Stimulated activated CD4-positive, alpha-beta T cell treated with anti-CD3 and anti-CD28 coated beads, Interleukin-15, amount 100 ng/mL, for 48 hours (primary cell): ENCODE measurements around the gene PKNOX2.

Experiments
- DNase-seq, 2 donors: peaks; one replicate each; pipeline ENCODE4 v3.0.0-alpha.2; 2020; ENCODE audit warnings: low read depth in 2 of 2

The PKNOX2 gene

GRCh38 chr11:125262194-125262829 is 97.8 kb downstream of the PKNOX2 start:
- no peak for DNase-seq

DNA sequence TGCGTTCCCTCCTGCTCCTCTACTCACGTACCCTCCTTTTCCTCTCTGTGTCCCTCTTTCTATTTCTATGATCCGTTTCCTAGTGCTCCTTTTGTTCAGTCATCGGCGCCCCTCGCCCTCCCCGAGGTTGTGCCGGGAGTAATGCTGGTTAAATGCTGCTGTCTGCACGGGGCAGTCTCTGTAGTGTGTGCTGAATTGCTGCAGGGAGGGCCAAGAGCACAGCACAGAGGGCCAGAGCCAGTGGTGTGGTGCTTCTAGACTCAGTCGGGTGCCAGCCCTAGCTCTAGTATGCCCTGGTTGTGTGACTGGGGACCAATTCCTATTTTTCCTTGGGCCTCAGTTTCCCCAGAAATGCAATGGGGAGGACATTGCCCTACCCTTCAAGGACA is 98.3 kb downstream of the PKNOX2 start:
- no peak for DNase-seq

DNA sequence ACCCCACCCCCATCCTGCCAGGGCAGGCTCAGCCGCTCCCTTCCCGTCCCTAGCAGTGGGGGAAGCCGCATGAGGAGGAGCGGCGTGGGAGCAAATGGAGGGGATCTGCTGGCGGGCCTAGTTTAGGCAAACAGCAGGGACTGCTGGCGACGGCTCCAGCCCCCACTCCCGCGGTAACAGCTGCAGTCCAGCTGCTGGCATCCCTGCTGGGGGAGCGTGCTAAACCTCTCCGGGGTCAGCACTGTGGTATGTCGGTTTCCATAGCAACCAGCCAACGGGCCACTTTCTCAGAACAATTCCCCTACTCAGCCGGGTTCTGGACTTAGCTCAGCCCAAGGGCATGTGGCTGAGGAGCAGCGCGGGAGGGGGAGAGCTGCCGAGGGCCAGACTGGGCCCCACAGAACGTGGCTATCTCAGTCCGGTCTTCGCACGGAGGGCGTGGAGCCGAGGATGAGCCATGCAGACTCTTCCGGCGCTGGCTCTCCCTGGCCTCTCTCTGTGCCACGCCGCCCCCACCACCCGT is 98.8 kb downstream of the PKNOX2 start:
- DNase-seq, result no peak

DNA sequence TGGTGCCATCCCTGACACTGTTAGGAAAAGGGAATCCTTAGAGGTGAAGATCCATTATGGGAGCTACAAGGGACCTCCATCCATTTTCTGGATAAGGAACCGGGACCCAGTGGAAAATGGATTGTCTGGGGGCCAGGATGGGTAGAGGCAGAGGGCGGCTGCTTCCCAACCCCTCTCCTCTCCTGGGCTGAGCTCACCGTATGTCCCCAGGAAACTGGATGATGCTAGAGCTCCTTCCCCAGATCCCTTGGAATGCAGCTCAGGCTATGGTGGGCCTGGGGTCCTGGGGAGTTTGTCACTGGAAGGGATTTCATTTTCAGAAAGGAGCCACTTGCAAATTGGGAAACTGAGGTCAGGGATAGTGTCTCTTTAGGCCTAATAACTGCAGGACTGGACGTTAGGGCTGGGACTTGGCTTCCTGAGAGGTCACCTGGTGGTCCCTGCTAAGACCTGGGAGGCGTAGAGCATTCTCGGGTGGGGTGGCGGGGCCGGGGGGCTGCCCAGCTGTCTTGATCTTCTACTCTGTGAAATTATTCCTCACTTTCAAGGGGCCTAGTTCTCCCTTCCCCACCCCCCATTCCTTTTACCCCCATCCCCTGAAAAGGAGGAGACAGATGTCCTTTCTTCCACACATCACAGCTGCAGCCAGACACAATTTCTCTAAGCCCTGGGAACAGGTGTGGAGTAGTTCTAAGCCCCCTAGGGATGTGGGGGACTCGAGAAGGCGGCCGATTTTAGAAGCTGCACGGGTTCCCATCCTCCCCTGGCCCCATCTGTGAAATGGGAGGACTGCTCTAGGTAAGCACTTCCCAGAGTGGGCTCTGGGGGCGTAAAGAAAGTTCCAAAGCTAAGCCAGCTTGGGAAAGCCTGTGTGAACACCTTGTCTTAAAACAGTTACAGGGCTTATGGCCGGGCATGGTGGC is 99.8 kb downstream of the PKNOX2 start:
- no peak for DNase-seq

- no peak for DNase-seq
Observed at GRCh38 chr11:125267548-125267947, 103.0 kb downstream of the PKNOX2 start.

DNA sequence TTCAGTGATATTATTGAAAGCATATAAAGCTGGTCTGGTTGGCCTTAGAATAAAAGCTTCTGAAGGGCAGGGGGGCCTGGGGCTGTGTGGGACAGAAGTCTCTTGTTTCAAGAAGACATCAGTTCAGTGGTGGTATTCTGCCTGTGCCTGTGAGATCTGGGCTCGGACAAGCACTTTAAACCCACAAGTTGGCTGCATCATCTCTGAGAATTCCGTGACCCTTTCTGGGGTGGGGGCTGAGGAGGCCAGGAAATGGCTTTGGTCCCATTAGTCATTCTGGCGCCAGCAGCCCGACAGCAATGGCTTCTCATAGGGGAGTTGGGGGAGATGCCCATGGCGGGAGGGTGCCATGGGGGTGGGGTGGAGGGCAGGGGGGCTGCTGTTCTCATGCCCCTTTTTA is 104.1 kb downstream of the PKNOX2 start:
- DNase-seq, result no peak

- no peak for DNase-seq
Observed at GRCh38 chr11:125270106-125270505, 105.6 kb downstream of the PKNOX2 start.

GRCh38 chr11:125270711-125271110 is 106.2 kb downstream of the PKNOX2 start:
- DNase-seq, result no peak

GRCh38 chr11:125271483-125272091 is 107.0 kb downstream of the PKNOX2 start:
- no peak for DNase-seq

- no peak for DNase-seq
Observed at GRCh38 chr11:125272092-125272491, 107.5 kb downstream of the PKNOX2 start.

DNA sequence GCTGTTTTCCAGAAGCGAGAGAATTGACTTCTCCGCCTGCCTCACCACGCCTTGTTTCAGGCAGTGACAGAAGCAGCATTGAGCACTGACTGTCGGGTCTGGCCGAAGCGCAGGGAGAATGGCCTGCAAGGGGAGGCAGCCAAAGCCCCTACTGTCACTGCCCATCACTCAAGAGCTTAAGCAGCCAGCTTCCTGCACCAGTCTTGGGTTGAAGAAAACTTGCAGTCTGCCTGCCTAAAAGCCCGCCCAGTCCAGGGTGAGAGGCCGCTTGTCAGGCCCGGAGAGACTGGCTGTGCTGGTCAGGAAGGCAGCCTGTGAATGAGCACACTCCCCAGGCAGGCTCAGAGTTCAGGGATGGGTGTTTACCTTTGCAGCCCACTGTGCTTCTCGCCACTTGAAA is 108.3 kb downstream of the PKNOX2 start:
- DNase-seq, result no peak

DNA sequence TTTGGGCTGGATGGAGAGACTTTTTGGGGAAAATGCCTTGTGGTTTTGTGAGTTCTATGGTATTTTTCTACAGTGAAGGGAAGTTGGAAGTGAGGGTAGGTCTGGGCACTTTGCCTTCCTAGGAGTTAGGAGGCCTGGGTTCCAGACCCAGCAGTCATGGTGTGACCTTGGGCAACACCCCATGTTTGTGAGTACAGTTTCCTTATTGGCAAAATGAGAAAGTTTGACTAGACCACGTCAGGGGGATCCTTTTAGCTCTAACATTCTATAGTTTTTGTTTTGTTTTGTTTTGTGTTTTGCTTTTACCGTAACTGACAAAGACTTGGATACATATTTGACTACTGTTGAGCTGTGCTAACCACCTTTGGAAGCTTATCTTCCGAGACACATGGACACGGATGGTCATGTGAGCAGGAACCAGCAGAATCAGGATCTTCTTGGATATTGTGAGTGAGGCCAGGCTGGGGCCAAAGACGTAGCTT is 109.0 kb downstream of the PKNOX2 start:
- no peak for DNase-seq

GRCh38 chr11:125274309-125274708 is 109.8 kb downstream of the PKNOX2 start:
- DNase-seq, result no peak

- DNase-seq, result no peak
Observed at GRCh38 chr11:125274774-125275173, 110.2 kb downstream of the PKNOX2 start.

DNA sequence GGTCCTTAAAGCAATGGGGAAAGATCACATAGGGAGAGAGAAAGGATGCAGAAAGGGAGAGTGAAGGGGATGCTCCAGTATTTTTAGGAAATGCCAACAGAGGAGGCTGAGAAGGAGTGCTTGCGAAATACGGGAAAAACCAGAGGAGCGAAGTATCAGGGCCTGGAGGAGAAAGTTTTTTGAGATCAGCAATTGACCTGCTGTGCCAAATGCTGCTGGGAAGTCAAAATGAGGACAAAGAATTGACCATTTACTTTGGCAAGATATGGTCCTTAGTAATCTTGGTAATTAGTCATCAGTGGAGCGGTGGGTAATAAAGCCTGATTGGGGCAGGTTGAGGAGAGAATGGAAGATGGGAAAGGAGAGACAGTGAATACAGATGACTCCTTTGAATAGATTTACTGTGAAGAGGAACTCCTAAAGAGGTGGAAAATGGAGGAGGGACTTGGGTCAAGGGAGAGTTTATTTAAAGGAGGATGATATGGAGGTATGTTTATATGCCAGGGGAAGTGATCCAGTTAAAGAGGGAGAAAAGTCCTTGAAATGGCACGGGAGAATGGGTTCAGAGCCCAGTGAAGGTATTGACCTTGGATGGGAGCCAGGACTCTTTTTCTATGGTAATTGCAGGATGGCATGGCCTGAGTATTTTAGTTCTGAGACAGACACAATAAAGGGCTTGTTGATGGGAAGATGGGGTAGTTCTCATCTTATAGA is 111.5 kb downstream of the PKNOX2 start:
- DNase-seq, result no peak

- DNase-seq, result no peak
Observed at GRCh38 chr11:125276619-125276976, 112.0 kb downstream of the PKNOX2 start.

GRCh38 chr11:125279676-125280418 is 115.3 kb downstream of the PKNOX2 start:
- no peak for DNase-seq

GRCh38 chr11:125280646-125281045 is 116.1 kb downstream of the PKNOX2 start:
- DNase-seq, result no peak

DNA sequence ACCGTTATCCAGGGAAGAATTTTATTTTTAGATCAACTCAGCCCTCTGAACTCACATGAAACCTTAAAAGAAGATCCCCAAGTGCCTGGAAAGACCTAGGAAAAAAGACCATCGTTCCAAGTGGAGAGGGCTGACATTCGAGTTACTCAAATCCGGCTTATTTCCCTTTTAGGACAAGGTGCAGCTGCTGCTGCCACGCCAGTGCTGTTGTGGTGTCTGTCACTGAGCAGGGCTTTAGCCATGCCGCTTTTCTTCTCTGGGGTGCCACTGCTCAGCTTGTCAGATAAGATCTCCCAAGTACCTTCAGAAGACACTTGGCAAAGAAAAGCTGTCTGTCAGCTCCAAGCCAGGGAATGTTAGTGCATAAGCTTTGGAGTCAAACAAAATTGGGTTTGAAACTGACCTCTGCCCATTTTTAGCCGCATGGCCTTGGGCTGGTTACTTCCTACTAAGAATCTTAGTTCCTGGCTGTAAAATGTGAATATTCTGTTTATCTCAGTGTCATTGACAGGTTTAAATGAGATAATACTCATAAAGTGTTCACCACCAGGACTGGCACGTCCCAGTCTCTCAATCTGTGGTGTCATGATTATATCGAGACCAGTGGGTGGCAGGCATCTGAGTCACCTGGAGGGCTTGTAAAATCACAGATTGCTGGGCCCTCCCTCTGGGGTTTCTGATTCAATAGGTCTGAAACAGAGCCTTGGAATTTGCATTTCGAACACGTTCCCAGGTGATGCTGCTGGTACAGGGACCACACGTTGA is 117.5 kb downstream of the PKNOX2 start:
- no peak for DNase-seq

GRCh38 chr11:125282596-125282914 is 118.0 kb downstream of the PKNOX2 start:
- DNase-seq, result no peak
